ENCODE results near the gene ZNF277. TPM values are rescaled to one million over a fixed set of nuclear protein-coding genes. Genes with fewer than 3 reads are reported as not detected.

Gene ZNF277
- total RNA-seq, 4 donors from 2014 or later: 17.1 to 38.4 (median 29.5) TPM

DNA sequence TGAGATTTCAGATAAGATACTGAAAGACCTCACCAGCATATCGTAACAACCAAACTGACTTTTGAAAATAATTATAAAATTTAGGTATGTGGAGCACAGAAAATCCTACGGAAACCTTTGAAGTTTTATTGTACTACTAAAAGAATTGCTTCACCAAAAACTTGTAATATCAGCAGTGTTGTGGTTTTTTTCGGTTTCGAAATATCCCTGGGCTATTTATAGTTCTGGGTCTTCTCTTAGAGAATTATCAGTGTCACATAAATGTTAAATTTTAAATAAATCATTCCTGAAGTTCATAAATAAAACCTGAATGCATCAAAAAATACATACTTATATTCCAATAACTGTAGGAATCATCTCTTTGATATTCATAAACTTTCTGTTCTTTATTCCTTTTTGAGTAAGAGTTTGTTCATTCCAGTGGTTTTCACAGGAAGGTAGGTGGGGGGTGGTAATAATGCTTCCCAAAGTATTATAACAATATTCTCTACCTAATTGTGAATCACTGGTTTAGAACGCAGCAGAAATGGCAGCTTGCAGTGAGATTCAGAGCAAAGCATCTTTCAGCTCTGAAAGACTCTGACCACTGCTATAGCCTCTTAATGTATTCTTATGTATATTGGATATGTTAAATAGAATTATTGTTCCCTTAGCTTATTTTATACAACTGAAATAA is 60.2 kb downstream of the ZNF277 start:
- H3K4me3 ChIP-seq: no peak overlapping the region
- H3K9me3 ChIP-seq: no peaks in the 10 kb centered on the region
- TF ChIP-seq EP300 (IDR thresholded peaks at IDR 0.05) (no peak), CTCF (IDR thresholded peaks at IDR 0.05) (no peak), POLR2A (IDR thresholded peaks at IDR 0.05) (no peak), POLR2AphosphoS5 (IDR thresholded peaks at IDR 0.05) (no peak)
- WGBS, 2 donors (ENCODE audit: low coverage in 1 of 2): 74 to 85% methylated on average over 5 of the region's 5 CpGs
- H3K27ac ChIP-seq: no peak overlapping the region
- no peaks in the 10 kb centered on the region for H3K36me3 ChIP-seq
- ATAC-seq: no peak
- peaks cover 0 to 18% (median 0%) of the 10 kb centered on the region in 3 donors for H3K4me1 ChIP-seq
- H3K27me3 ChIP-seq: no peaks in the 10 kb centered on the region

DNA sequence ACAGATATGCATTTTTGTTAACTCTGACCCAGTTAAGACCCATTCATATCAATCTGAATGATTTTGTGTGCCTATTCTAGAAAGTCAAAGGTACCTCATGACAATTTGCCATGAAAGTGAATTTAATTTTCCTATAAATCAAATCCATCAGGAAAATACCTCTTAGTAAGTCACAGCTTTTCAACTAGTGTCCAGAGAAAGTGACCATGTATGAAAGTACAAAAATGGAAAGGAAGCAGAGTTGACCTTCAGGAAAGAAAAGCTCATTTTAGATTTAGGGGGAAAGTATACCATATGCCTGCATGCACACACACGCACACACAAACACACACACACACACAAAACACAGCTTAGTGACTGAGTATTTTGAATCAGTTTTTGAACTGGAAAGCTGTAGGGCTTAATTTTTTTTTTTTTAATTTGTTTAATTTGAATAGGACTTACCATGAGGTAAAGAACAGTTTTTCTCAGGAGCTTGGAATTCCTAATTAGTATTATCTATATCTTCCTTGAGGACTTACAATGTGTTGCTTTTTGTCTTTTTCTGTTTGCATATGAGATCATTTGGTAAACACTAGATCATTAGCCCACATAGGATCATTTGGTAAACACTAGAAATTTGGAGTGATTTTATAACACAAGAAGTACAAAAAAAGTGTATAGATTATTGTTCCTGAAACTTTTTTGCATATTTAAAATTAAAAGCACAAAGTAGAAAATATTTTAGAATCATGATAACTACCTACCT is 61.6 kb downstream of the ZNF277 start:
- no peak for ATAC-seq
- Histone ChIP-seq H3K4me1 (peaks cover 0 to 13% (median 0%) of the 10 kb centered on the region in 3 donors), H3K27ac (no peak overlapping the region), H3K36me3 (no peaks in the 10 kb centered on the region), H3K4me3 (no peak overlapping the region), H3K9me3 (no peaks in the 10 kb centered on the region), H3K27me3 (no peaks in the 10 kb centered on the region)
- 83% methylated on average over 1 of the region's 1 CpG; no CpG with 5 or more reads in 1 of the 2 donors for WGBS, 2 donors (ENCODE audit: low coverage in 1 of 2)
- TF ChIP-seq POLR2A (IDR thresholded peaks at IDR 0.05) (no peak), POLR2AphosphoS5 (IDR thresholded peaks at IDR 0.05) (no peak), CTCF (IDR thresholded peaks at IDR 0.05) (no peak), EP300 (IDR thresholded peaks at IDR 0.05) (no peak)

GRCh38 chr7:112271162-112271561 is 64.7 kb downstream of the ZNF277 start:
- no peak for TF ChIP-seq POLR2AphosphoS5 (IDR thresholded peaks at IDR 0.05)
- TF ChIP-seq CTCF (IDR thresholded peaks at IDR 0.05): no peak
- TF ChIP-seq EP300 (IDR thresholded peaks at IDR 0.05): no peak
- TF ChIP-seq POLR2A (IDR thresholded peaks at IDR 0.05): no peak
- Histone ChIP-seq H3K4me1 (peaks cover 0 to 8% (median 0%) of the 10 kb centered on the region in 3 donors), H3K36me3 (no peaks in the 10 kb centered on the region), H3K27me3 (no peaks in the 10 kb centered on the region), H3K4me3 (no peak overlapping the region), H3K27ac (no peak overlapping the region), H3K9me3 (no peaks in the 10 kb centered on the region)
- 66 to 94% methylated on average over 2 of the region's 2 CpGs for WGBS, 2 donors (ENCODE audit: low coverage in 1 of 2)
- ATAC-seq: no peak

- ATAC-seq: no peak
- no peaks in the 10 kb centered on the region for H3K4me1 ChIP-seq
- no peaks in the 10 kb centered on the region for H3K27me3 ChIP-seq
- WGBS, 2 donors (ENCODE audit: low coverage in 1 of 2): 81 to 88% methylated on average over 3 to 6 of the region's 7 CpGs
- no peak overlapping the region for H3K27ac ChIP-seq
- TF ChIP-seq CTCF (IDR thresholded peaks at IDR 0.05): no peak
- TF ChIP-seq POLR2A (IDR thresholded peaks at IDR 0.05): no peak
- no peak for TF ChIP-seq POLR2AphosphoS5 (IDR thresholded peaks at IDR 0.05)
- no peak for TF ChIP-seq EP300 (IDR thresholded peaks at IDR 0.05)
- H3K4me3 ChIP-seq: no peak overlapping the region
- H3K36me3 ChIP-seq: no peaks in the 10 kb centered on the region
- no peaks in the 10 kb centered on the region for H3K9me3 ChIP-seq
Observed at GRCh38 chr7:112272921-112273561, 66.5 kb downstream of the ZNF277 start.
